GM18861 (cell line): Measurements from ENCODE around the gene HMX3.

Experiments used
- ATAC-seq: cut with Tn5 transposase; IDR thresholded peaks from one replicate; pipeline ENCODE4 v1.9.1; 2021; ENCODE audit not compliant: unreplicated experiment

The HMX3 gene

GRCh38 chr10:123134343-123134914, 1.3 kb upstream of the HMX3 start:
- no peak for ATAC-seq

- ATAC-seq: no peak
These were observed 805 bp upstream of the HMX3 start for GRCh38 chr10:123134915-123135414.

GRCh38 chr10:123136221-123136805, 543 bp downstream of the HMX3 start:
- no peak for ATAC-seq

DNA sequence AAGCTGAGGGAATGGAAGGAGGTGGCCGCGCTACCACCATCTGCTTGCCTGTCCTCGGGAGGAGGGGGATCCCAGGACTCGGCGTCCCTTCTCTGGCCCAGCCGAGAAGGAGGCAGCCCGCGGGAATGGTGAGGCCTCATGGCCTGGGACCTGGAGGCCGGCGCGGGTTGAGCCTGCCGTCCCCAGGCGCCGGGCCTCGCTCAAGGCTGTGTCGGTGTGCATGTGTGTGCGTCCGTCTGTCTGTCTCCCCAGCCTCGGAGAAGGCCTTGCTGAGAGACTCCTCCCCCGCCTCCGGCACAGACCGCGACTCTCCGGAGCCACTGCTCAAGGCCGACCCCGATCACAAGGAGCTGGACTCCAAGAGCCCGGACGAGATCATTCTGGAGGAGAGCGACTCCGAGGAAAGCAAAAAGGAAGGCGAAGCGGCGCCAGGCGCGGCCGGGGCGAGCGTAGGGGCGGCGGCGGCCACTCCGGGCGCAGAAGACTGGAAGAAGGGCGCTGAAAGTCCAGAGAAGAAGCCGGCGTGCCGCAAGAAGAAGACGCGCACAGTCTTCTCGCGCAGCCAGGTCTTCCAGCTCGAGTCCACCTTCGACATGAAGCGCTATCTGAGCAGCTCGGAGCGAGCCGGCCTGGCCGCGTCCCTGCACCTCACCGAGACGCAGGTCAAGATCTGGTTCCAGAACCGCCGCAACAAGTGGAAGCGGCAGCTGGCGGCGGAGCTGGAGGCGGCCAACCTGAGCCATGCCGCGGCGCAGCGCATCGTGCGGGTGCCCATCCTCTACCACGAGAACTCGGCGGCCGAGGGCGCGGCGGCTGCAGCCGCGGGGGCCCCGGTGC, 1.3 kb downstream of the HMX3 start:
- no peak for ATAC-seq

GRCh38 chr10:123139165-123139520, 3.4 kb downstream of the HMX3 start:
- ATAC-seq: no peak

- ATAC-seq: no peak
These were observed 3.9 kb downstream of the HMX3 start for GRCh38 chr10:123139521-123140163.

DNA sequence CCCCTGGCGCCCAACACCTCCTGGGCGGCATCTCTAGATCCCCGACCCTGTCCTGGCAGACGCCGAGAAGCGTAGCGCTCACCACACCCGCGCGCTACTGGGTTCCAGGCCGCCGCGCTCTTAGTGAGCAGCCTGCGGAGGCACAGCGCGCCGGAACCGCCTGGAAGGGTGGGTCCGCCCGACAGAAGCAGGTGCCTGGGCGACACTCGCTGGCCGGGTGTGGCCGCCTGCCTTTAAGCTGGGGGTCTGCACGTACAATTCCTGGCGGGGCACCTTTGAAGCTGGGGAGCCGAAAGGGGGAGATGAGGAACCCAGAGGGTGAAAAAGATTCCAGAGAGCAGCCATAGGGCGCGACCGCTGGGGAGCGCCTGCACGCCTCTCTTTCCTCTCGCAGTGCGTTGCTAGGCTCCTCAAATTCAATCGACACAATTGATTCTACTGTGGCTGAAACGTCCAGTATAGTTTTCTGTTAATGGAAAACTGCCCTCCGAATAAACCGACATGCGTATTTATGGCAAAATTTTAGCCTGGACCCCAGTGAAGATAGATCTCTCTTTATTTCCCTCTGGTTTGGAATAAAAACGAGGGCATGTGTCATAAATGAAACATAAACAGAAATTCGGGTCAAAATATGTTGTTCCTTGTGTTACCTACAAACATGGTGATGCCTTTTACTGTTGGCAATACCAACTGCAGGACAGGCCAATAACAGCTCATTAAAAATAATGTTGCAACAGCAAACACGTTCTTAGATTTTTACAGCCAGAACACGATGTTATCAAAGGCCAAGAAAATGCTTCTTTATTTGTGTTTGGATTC, 4.6 kb downstream of the HMX3 start:
- no peak for ATAC-seq

- no peak for ATAC-seq
These were observed 5.2 kb downstream of the HMX3 start for GRCh38 chr10:123140983-123141390.

GRCh38 chr10:123141791-123142700, 6.3 kb downstream of the HMX3 start:
- ATAC-seq: no peak

DNA sequence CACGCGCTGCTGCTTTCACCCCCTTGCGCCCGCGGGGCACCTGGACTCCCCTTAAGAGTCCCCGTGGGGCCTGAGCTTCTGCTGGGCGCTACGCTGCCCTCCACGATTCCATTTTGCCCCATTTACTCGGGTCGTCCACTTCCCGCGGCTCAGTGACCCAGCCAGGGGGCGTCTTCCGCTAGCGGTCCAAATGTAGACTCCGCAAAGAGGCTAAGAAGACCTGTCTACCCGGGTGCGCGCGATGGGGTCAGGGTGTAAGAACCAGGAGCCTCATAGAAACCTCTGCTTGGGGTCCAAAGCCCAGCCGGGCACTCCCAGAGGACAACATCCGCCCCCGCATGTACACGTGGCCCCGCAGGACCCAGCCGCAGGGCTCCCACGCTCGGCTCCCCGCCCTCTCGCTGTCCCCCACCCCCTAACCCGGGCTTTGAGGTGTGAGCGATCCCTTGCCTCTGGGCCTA, 7.0 kb downstream of the HMX3 start:
- no peak for ATAC-seq

DNA sequence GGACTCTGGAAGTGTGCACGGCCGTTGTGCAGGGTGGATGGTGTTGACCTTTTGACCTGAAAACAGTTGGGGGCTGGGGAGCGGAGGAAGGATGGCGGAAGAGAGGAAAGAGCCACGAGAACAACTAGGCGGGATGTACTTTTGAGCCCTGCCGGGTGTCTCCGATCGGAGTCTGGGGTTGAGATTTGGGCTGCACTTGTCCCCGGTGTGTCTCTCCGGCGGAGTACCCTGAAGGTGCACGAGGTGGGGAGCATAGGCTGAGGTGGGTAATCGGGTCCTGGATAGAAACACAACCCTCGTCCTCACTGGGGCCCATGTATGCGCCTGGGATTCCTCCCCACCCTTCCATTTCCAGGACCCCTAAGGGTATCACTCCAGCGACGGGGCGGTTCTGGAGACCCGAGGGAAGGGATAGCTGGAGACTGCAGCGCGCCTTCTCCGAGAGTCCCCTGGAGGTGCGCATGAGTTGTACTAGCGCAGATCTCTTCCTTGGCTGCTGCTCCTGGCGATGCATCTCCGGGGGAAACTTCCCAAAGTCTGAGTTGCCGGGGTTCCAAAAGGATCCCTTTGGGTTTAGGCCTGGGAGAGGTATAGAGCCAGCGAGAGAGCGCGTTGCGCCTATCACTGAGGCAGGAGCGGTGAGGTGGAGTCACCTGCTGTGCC, 7.5 kb downstream of the HMX3 start:
- ATAC-seq: no peak

GRCh38 chr10:123143825-123144168, 8.0 kb downstream of the HMX3 start:
- ATAC-seq: no peak

- ATAC-seq: no peak
These were observed 9.1 kb downstream of the HMX3 start for GRCh38 chr10:123144697-123145541.

GRCh38 chr10:123145542-123146012, 9.8 kb downstream of the HMX3 start:
- ATAC-seq: no peak

DNA sequence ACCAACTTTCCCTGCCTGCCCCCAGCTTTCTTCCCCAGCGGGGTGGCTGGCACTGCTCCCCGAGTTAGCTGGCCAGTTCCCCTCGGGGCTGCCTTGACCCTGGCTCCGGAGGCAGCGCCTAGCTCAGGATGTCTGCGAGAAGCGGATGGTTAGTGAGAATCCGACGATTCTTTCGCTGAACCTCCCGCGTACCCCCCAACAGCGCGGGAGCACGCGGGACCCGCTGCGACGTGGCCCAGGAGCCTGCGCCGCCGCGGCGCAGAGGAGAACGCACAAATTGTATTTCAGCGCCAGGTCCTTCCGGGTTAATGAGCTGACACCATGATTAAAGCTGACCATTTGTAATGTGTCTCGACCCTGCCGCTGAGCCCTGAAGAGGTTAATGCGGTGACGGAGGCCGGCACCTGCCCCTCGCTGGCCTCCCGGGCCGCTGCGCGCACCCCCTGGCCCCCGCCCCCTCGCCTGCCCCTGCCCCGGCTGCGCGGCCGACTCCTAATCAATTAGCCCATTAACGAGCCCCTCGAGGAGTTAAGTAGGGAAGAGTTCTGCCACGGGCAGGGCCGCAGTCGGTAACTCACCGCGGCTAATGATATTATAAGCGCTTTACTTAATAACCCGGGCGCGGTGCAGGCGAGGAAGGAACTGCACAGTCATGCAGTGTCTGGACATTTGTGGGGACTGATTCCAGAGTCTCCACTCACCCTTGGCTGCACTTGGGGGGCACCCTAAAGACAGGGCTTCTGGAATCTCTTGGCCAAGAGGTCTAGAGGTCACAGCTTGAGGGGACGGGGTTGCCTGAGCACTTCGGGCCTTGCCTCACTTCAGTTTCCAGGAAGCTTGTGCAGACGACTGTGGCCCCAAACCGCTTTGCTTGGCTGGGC, 10.5 kb downstream of the HMX3 start:
- no peak for ATAC-seq

DNA sequence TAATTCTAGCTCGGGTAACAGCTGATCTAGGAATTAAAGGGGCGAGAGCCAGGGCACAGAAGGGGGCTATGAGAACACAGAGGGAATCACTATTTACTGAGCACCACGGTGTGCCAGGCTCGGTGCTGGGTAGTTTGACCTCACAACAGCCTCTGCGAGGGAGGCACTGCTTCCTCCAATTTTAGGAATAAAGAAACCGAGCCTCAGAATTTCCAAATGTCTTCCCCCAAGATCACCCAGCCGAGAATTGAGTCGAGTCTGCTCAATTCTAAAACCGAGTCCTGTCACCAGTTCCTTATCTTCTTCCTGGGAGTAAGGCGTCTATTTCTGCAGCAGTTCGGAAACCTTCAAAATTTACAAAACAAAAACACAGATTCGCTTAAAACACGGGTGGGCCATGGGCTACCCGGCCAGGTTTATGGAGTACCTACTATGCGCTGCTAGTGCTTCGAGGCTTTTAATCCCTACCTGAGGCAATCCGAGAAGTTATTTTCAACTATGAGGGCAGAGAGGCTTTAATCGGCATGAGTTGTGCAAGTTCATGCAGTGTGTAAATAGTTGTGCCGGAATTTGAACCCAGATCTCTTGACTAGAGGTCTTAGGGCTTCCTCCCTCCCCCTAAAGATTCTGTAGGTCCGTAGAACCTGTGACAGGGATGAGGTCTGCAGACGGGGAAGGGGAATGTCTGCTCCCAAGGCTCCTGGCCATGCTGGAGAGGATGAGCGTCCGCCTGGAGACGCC, 11.3 kb downstream of the HMX3 start:
- ATAC-seq: no peak
